Measurements from ENCODE around the gene FNDC3A. TPM values are rescaled to one million over a fixed set of nuclear protein-coding genes. Genes with fewer than 3 reads are reported as not detected.

The FNDC3A gene
- total RNA-seq, 1 donor from 2014 or later, result 22.7 TPM

DNA sequence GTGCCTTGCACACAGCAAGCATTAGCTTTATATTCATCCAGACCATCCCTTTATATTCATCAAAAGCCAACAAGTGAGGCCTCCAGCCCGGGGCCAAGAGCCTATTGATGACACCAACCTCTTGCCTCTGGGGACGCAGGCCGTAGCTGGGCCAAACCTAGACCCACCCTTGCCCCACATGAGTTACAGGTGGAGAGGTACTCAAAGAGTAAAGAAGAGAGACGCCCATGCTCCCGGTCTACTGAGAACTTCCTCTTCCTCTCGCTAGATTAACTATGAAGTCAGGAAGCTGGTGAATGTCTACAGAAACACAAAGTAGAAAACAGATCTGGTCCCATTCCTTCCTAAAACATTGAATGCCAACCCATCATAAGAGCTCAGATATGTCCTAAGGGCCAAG is 240.6 kb downstream of the FNDC3A start:
- Histone ChIP-seq H3K9me3 (no peaks in the 10 kb centered on the region), H3K27ac (no peak overlapping the region), H3K4me1 (no peaks in the 10 kb centered on the region), H3K36me3 (no peaks in the 10 kb centered on the region), H3K4me3 (no peak overlapping the region), H3K27me3 (peaks cover 7% of the 10 kb centered on the region)
- DNase-seq (ENCODE audit: low spot score in 2 of 2), result no peak
- intact Hi-C loops (cut with DNase I), result no loop called here
- TF ChIP-seq, protein P1, sequence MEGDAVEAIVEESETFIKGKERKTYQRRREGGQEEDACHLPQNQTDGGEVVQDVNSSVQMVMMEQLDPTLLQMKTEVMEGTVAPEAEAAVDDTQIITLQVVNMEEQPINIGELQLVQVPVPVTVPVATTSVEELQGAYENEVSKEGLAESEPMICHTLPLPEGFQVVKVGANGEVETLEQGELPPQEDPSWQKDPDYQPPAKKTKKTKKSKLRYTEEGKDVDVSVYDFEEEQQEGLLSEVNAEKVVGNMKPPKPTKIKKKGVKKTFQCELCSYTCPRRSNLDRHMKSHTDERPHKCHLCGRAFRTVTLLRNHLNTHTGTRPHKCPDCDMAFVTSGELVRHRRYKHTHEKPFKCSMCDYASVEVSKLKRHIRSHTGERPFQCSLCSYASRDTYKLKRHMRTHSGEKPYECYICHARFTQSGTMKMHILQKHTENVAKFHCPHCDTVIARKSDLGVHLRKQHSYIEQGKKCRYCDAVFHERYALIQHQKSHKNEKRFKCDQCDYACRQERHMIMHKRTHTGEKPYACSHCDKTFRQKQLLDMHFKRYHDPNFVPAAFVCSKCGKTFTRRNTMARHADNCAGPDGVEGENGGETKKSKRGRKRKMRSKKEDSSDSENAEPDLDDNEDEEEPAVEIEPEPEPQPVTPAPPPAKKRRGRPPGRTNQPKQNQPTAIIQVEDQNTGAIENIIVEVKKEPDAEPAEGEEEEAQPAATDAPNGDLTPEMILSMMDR (IDR thresholded peaks at IDR 0.05), result no peak

DNA sequence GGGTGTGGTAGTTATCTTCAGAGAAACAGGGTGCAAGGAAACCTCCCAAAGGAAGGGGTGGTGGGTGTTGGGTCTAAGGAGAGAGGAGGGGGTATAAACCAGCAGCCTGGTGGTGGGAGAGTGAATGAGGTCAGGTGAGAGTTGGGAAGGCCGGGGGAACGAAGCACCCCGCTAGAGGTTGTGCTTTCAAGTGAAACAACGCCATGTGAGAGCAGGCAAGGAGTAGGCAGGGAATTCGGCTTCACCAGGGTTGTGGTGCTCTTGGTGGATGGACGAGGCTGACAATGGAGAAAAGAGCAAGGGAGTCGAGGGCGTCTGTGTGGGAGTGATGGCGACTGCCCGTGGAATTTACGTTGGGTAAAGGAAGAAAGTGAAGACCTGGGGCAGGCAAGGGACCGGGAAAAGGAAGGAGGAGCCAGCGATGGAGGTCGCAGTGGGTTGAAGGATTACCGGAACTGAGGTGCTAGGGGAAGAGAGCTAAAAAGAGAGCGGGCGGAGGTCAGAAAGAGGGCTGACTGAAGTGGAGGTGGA is 242.3 kb downstream of the FNDC3A start:
- no peak for DNase-seq (ENCODE audit: low spot score in 2 of 2)
- no peaks in the 10 kb centered on the region for H3K4me1 ChIP-seq

DNA sequence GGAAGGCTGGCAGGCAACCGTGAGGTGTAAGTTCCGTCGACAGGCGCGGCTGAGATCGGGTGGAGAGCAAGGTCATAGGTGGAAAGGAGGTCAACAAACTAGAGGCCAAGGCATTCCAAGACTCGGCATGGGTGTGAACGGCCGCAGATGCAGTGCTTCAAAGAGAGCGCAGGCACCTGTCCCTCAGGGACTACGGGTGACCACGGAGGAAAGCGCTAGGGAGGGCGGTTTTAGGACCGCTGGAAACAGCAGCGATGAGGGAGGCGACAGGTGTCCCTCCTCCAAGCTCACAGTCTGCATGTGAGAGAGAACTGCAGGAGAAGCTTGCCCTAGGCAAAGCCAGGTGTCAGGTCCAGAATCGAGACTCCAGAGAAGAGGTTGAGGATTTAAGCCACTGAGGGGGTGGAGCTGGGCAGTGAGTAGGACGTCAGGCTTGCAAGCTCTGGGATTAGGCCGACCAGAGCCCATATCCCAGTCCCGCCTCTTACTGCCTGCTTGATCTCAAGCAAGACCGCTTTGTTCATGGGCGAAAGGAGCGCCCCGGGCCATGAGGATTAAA is 242.9 kb downstream of the FNDC3A start:
- intact Hi-C loops (cut with DNase I), result no loop called here
- H3K27me3 ChIP-seq, result peaks cover 7% of the 10 kb centered on the region
- TF ChIP-seq, protein P1 (IDR thresholded peaks at IDR 0.05), result no peak

More for the DNA sequence above, 242.3 kb downstream of the FNDC3A start:
- Histone ChIP-seq H3K9me3 (no peaks in the 10 kb centered on the region), H3K4me3 (no peak overlapping the region), H3K36me3 (no peaks in the 10 kb centered on the region), H3K27me3 (peaks cover 7% of the 10 kb centered on the region), H3K27ac (no peak overlapping the region)
- intact Hi-C loops (cut with DNase I), result no loop called here
- TF ChIP-seq, protein P1 (IDR thresholded peaks at IDR 0.05), result no peak

DNA sequence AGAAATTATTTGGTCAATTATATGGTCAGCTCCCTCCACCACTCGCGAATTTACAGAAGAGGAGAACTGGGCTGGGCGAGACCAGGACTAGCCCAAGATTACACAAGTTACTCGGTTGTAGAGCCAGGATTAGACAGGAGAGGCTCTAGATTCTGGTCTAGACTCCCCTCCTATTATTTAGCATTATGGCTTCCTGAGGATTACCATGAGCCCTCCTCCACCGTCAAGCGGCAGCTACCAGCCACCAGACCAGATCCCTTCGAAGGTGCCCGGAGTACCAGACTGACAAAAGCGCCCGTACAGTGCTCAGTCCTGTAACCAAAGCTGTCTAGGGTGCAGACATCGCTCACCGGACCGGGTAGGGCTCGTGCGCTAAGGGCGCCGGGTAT is 243.9 kb downstream of the FNDC3A start:
- Histone ChIP-seq H3K27me3 (peaks cover 7% of the 10 kb centered on the region), H3K27ac (no peak overlapping the region), H3K4me1 (no peaks in the 10 kb centered on the region), H3K36me3 (no peaks in the 10 kb centered on the region), H3K9me3 (no peaks in the 10 kb centered on the region), H3K4me3 (peak overlapping the region; percentile 54 to 55)
- no peak for DNase-seq (ENCODE audit: low spot score in 2 of 2)
- intact Hi-C loops (cut with DNase I), result no loop called here
- TF ChIP-seq, protein P1 (IDR thresholded peaks at IDR 0.05), result no peak

More for the DNA sequence above, 242.9 kb downstream of the FNDC3A start:
- no peaks in the 10 kb centered on the region for H3K36me3 ChIP-seq
- no peak for DNase-seq (ENCODE audit: low spot score in 2 of 2)
- no peaks in the 10 kb centered on the region for H3K9me3 ChIP-seq
- no peaks in the 10 kb centered on the region for H3K4me1 ChIP-seq
- H3K4me3 ChIP-seq, result no peak overlapping the region
- H3K27ac ChIP-seq, result no peak overlapping the region

DNA sequence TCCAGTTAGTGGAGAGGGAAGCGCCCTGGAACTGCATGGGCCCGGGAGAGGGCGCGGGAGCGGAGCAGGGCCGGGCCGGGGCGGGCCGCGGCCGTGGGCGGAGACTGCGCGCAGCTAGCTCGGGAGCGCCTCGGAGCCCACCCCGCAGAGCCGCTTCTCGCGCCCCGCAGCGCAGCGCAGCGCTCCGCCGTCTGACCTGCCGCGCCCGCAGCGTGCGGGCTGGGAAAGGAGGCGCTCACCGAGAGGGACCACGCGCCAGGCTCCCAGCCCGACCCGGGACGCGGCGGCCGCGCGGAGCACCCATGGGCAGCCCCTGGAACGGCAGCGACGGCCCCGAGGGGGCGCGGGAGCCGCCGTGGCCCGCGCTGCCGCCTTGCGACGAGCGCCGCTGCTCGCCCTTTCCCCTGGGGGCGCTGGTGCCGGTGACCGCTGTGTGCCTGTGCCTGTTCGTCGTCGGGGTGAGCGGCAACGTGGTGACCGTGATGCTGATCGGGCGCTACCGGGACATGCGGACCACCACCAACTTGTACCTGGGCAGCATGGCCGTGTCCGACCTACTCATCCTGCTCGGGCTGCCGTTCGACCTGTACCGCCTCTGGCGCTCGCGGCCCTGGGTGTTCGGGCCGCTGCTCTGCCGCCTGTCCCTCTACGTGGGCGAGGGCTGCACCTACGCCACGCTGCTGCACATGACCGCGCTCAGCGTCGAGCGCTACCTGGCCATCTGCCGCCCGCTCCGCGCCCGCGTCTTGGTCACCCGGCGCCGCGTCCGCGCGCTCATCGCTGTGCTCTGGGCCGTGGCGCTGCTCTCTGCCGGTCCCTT is 244.5 kb downstream of the FNDC3A start, which contains the start of gene MLNR:
Gene MLNR, plus strand, starts transcription at position 303 of the 820 bp plus-strand sequence. Its CDS starts 0 bp downstream, at position 303.
- Histone ChIP-seq H3K4me1 (no peaks in the 10 kb centered on the region), H3K36me3 (no peaks in the 10 kb centered on the region), H3K4me3 (peak within 1 kb of the TSS; percentile 54 to 55), H3K27ac (no peak within 1 kb of the TSS), H3K9me3 (no peaks in the 10 kb centered on the region), H3K27me3 (peaks cover 7% of the 10 kb centered on the region)
- no peak for DNase-seq (ENCODE audit: low spot score in 2 of 2)
- TF ChIP-seq, protein P1 (IDR thresholded peaks at IDR 0.05), result no peak
- intact Hi-C loops (cut with DNase I), result no loop called here
